ENCODE results near the gene IER3. TPM values are rescaled to one million over a fixed set of nuclear protein-coding genes. Genes with fewer than 3 reads are reported as not detected.
A peak's percentile ranks its signal among the peaks of the same experiment; 100 is the strongest.

The IER3 gene
- total and polyA plus RNA-seq, 2 of the 13 experiments (the other 11 are each of a cell fraction or from before 2014, with no cell fraction given) = 51.1 to 131 TPM

DNA sequence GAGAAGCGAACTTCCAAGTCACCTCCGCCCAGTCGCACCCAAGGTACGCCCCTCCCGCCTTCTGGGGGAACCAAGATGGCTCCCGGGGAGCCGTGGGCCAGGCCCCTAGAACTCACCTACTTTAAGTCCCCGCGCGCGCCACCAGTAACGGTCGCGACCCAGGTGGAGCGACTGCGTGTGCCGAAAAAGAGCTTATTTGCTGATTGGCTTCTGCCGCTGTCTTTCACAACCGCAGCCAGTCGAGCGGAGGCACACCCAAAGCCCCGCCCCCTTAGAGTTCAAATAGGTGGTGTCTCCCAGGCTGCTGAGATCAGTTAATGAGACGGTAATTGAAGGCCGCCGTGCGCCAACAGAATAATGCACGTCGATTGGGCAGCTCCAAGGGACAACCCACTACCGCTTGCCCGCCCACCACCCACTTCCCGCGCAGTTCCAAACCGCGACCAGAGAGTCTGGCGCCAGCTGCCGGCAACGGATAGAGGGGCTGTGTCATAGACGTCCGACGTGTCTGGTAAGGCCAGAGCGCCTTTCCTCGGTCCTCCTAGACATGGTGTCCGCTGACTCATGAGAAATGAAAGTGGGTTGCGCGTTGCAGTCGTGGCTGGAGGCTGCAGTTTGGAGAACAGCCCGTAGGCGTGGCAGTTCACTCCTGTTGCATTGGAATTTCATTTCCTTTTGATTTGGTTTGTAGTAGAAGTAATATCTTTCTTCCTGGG, 27.1 kb downstream of the IER3 start, which contains the start of gene MDC1 (continued):
- TF ChIP-seq ATF7-NPFF (CRISPR knock-in tag; IDR thresholded peaks at IDR 0.05; ENCODE audit: low read depth) = peak; percentile 94; the same call in 1 of the 2 replicates
- no peak for TF ChIP-seq NR3C1 (CRISPR knock-in tag; IDR thresholded peaks at IDR 0.05)
- peak; percentile 90; the same call in 1 of the 2 replicates for TF ChIP-seq ARID2 (CRISPR knock-in tag; IDR thresholded peaks at IDR 0.05; ENCODE audit: borderline replicate concordance)
- TF ChIP-seq MED13 (CRISPR knock-in tag; IDR thresholded peaks at IDR 0.05) = no peak; the same call in 1 of the 2 replicates
- TF ChIP-seq ZNF557 (CRISPR knock-in tag; IDR thresholded peaks at IDR 0.05) = peak; percentile 93
- peak; percentile 89 for TF ChIP-seq ZNF598 (CRISPR knock-in tag; IDR thresholded peaks at IDR 0.05; ENCODE audit: borderline replicate concordance)
- TF ChIP-seq MTF1 (CRISPR knock-in tag; IDR thresholded peaks at IDR 0.05) = no peak; the same call in 1 of the 2 replicates
- TF ChIP-seq GATAD1 (CRISPR knock-in tag; IDR thresholded peaks at IDR 0.05) = peak; percentile 92
- TF ChIP-seq ISL2 (CRISPR knock-in tag; IDR thresholded peaks at IDR 0.05) = peak; percentile 77
- TF ChIP-seq NBN (conservative IDR thresholded peaks at IDR 0.05) = no peak
- TF ChIP-seq, protein P1, sequence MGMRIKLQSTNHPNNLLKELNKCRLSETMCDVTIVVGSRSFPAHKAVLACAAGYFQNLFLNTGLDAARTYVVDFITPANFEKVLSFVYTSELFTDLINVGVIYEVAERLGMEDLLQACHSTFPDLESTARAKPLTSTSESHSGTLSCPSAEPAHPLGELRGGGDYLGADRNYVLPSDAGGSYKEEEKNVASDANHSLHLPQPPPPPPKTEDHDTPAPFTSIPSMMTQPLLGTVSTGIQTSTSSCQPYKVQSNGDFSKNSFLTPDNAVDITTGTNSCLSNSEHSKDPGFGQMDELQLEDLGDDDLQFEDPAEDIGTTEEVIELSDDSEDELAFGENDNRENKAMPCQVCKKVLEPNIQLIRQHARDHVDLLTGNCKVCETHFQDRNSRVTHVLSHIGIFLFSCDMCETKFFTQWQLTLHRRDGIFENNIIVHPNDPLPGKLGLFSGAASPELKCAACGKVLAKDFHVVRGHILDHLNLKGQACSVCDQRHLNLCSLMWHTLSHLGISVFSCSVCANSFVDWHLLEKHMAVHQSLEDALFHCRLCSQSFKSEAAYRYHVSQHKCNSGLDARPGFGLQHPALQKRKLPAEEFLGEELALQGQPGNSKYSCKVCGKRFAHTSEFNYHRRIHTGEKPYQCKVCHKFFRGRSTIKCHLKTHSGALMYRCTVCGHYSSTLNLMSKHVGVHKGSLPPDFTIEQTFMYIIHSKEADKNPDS (CRISPR knock-in tag; IDR thresholded peaks at IDR 0.05) = 0 out of 2 replicates have a peak, but pooled peaks have one; percentile 39
- TF ChIP-seq YEATS4 (CRISPR knock-in tag; IDR thresholded peaks at IDR 0.05; ENCODE audit: borderline replicate concordance) = peak; percentile 97
- peak; percentile 69; the same call in 1 of the 2 replicates for TF ChIP-seq NFE2 (CRISPR knock-in tag; IDR thresholded peaks at IDR 0.05)
- TF ChIP-seq KLF11 (CRISPR knock-in tag; IDR thresholded peaks at IDR 0.05) = peak; percentile 83; the same call in 1 of the 2 replicates
- peak; percentile 80 for TF ChIP-seq NFKBIZ (CRISPR knock-in tag; IDR thresholded peaks at IDR 0.05)
- TF ChIP-seq, protein P2, sequence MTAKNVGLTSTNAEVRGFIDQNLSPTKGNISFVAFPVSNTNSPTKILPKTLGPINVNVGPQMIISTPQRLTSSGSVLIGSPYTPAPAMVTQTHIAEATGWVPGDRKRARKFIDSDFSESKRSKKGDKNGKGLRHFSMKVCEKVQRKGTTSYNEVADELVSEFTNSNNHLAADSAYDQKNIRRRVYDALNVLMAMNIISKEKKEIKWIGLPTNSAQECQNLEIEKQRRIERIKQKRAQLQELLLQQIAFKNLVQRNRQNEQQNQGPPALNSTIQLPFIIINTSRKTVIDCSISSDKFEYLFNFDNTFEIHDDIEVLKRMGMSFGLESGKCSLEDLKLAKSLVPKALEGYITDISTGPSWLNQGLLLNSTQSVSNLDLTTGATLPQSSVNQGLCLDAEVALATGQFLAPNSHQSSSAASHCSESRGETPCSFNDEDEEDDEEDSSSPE (CRISPR knock-in tag; IDR thresholded peaks at IDR 0.05) = peak; percentile 100
- 0 out of 2 replicates have a peak, but pooled peaks have one; percentile 1 for TF ChIP-seq DNMT1 (CRISPR knock-in tag; IDR thresholded peaks at IDR 0.05)
- TF ChIP-seq, protein P3, sequence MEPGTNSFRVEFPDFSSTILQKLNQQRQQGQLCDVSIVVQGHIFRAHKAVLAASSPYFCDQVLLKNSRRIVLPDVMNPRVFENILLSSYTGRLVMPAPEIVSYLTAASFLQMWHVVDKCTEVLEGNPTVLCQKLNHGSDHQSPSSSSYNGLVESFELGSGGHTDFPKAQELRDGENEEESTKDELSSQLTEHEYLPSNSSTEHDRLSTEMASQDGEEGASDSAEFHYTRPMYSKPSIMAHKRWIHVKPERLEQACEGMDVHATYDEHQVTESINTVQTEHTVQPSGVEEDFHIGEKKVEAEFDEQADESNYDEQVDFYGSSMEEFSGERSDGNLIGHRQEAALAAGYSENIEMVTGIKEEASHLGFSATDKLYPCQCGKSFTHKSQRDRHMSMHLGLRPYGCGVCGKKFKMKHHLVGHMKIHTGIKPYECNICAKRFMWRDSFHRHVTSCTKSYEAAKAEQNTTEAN (CRISPR knock-in tag; conservative IDR thresholded peaks at IDR 0.05) = peak; percentile 87
- TF ChIP-seq ETV6 (CRISPR knock-in tag; conservative IDR thresholded peaks at IDR 0.05) = peak; percentile 81; the same call in 1 of the 2 replicates
- peak; percentile 97; the same call in 1 of the 2 replicates for TF ChIP-seq SMAD1 (CRISPR knock-in tag; IDR thresholded peaks at IDR 0.05; ENCODE audit: borderline replicate concordance, low read depth)
- TF ChIP-seq, protein P4, sequence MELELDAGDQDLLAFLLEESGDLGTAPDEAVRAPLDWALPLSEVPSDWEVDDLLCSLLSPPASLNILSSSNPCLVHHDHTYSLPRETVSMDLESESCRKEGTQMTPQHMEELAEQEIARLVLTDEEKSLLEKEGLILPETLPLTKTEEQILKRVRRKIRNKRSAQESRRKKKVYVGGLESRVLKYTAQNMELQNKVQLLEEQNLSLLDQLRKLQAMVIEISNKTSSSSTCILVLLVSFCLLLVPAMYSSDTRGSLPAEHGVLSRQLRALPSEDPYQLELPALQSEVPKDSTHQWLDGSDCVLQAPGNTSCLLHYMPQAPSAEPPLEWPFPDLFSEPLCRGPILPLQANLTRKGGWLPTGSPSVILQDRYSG (CRISPR knock-in tag; IDR thresholded peaks at IDR 0.05) = no peak
- TF ChIP-seq, protein P5, sequence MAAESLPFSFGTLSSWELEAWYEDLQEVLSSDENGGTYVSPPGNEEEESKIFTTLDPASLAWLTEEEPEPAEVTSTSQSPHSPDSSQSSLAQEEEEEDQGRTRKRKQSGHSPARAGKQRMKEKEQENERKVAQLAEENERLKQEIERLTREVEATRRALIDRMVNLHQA (CRISPR knock-in tag; IDR thresholded peaks at IDR 0.05) = peak; percentile 69; the same call in 1 of the 2 replicates
- TF ChIP-seq RBFOX2 (IDR thresholded peaks at IDR 0.05; ENCODE audit: low read depth, low read length) = peak; percentile 82; the same call in 1 of the 2 replicates
- TF ChIP-seq KAT7 (CRISPR knock-in tag; IDR thresholded peaks at IDR 0.05; ENCODE audit: borderline replicate concordance) = peak; percentile 87; the same call in 1 of the 2 replicates
- peak; percentile 76 for TF ChIP-seq NFRKB (IDR thresholded peaks at IDR 0.05)
- TF ChIP-seq SCMH1 (CRISPR knock-in tag; IDR thresholded peaks at IDR 0.05; ENCODE audit: borderline replicate concordance) = no peak
